GM12865 (cell line): ENCODE data around the gene DENND1A.
A peak's percentile ranks its signal among the peaks of the same experiment; 100 is the strongest.

Source experiments
- DNase-seq: peaks from one replicate; pipeline ENCODE4 v3.0.0; 2010; ENCODE audit warnings: low read depth
- H3K4me3 ChIP-seq: 2 replicates; pipeline ENCODE4 v1.5.1; 2011; ENCODE audit warnings: mild to moderate bottlenecking, low read depth, low read length, control low read depth
- CTCF ChIP-seq: IDR thresholded peaks from 2 replicates; pipeline ENCODE4 v1.5.1; 2011; ENCODE audit warnings: low read length, control low read depth, low read depth, inconsistent platforms; ENCODE audit not compliant: insufficient read depth; ENCODE audit errors: missing control alignments

The DENND1A gene

GRCh38 chr9:123727332-123727731 is 202.6 kb downstream of the DENND1A start:
- DNase-seq = no peak
- no peak for TF ChIP-seq CTCF
- no peak overlapping the region for H3K4me3 ChIP-seq

GRCh38 chr9:123725389-123725788 is 204.5 kb downstream of the DENND1A start:
- no peak overlapping the region for H3K4me3 ChIP-seq
- no peak for TF ChIP-seq CTCF
- DNase-seq = no peak

- no peak for TF ChIP-seq CTCF
- DNase-seq = peak; percentile 27
- no peak overlapping the region for H3K4me3 ChIP-seq
Observed at GRCh38 chr9:123724211-123724796, 205.6 kb downstream of the DENND1A start.

GRCh38 chr9:123723135-123723875 is 206.6 kb downstream of the DENND1A start:
- TF ChIP-seq CTCF = no peak
- no peak overlapping the region for H3K4me3 ChIP-seq
- DNase-seq = no peak

GRCh38 chr9:123722378-123722777 is 207.5 kb downstream of the DENND1A start:
- no peak for TF ChIP-seq CTCF
- no peak for DNase-seq
- no peak overlapping the region for H3K4me3 ChIP-seq

- no peak overlapping the region for H3K4me3 ChIP-seq
- no peak for DNase-seq
- no peak for TF ChIP-seq CTCF
Observed at GRCh38 chr9:123718188-123718587, 211.7 kb downstream of the DENND1A start.

- no peak for TF ChIP-seq CTCF
- DNase-seq = no peak
Observed at GRCh38 chr9:123717581-123718175, 212.2 kb downstream of the DENND1A start.

More at GRCh38 chr9:123717581-123718175, 212.2 kb downstream of the DENND1A start:
- H3K4me3 ChIP-seq = no peak overlapping the region
